Suppressor macrophage treated with lipopolysaccharide for 4 hours (primary cell): ENCODE measurements around the gene FBXL7.

Source experiments
- DNase-seq: peaks from one replicate; pipeline ENCODE4 v3.0.0-alpha.2; 2020

Gene FBXL7

GRCh38 chr5:15506146-15506545 lies 6.2 kb downstream of the FBXL7 start:
- DNase-seq, result no peak

GRCh38 chr5:15506897-15507296 lies 6.9 kb downstream of the FBXL7 start:
- no peak for DNase-seq

- DNase-seq, result no peak
These were observed 10.1 kb downstream of the FBXL7 start for GRCh38 chr5:15510092-15510491.

- DNase-seq, result no peak
These were observed 10.9 kb downstream of the FBXL7 start for GRCh38 chr5:15510831-15511230.

- DNase-seq, result no peak
These were observed 13.5 kb downstream of the FBXL7 start for GRCh38 chr5:15513431-15513830.

- no peak for DNase-seq
These were observed 13.9 kb downstream of the FBXL7 start for GRCh38 chr5:15513911-15514310.

GRCh38 chr5:15515229-15515628 lies 15.2 kb downstream of the FBXL7 start:
- DNase-seq, result no peak

- no peak for DNase-seq
These were observed 16.5 kb downstream of the FBXL7 start for GRCh38 chr5:15516486-15516885.

GRCh38 chr5:15518786-15519185 lies 18.8 kb downstream of the FBXL7 start:
- DNase-seq, result no peak

- DNase-seq, result no peak
These were observed 20.9 kb downstream of the FBXL7 start for GRCh38 chr5:15520856-15521255.

- DNase-seq, result no peak
These were observed 21.6 kb downstream of the FBXL7 start for GRCh38 chr5:15521381-15522186.

GRCh38 chr5:15522187-15522520 lies 22.2 kb downstream of the FBXL7 start:
- DNase-seq, result no peak

GRCh38 chr5:15524712-15525111 lies 24.7 kb downstream of the FBXL7 start:
- DNase-seq, result no peak

GRCh38 chr5:15525703-15526275 lies 25.8 kb downstream of the FBXL7 start:
- DNase-seq, result no peak

- no peak for DNase-seq
These were observed 26.4 kb downstream of the FBXL7 start for GRCh38 chr5:15526413-15526812.

- DNase-seq, result no peak
These were observed 28.5 kb downstream of the FBXL7 start for GRCh38 chr5:15528476-15528875.

- no peak for DNase-seq
These were observed 29.0 kb downstream of the FBXL7 start for GRCh38 chr5:15529013-15529412.

GRCh38 chr5:15529821-15530220 lies 29.8 kb downstream of the FBXL7 start:
- DNase-seq, result no peak

GRCh38 chr5:15533129-15533893 lies 33.3 kb downstream of the FBXL7 start:
- DNase-seq, result no peak

GRCh38 chr5:15535938-15536337 lies 36.0 kb downstream of the FBXL7 start:
- no peak for DNase-seq

- DNase-seq, result no peak
These were observed 38.5 kb downstream of the FBXL7 start for GRCh38 chr5:15538516-15538915.

- DNase-seq, result no peak
These were observed 40.0 kb downstream of the FBXL7 start for GRCh38 chr5:15539951-15540350.

GRCh38 chr5:15544039-15544438 lies 44.1 kb downstream of the FBXL7 start:
- no peak for DNase-seq

GRCh38 chr5:15545082-15545481 lies 45.1 kb downstream of the FBXL7 start:
- DNase-seq, result no peak
